HG02970 (cell line): ENCODE results near the gene APOA4.

ENCODE experiments used
- ATAC-seq: cut with Tn5 transposase; IDR thresholded peaks from one replicate; pipeline ENCODE4 v1.9.1; 2021; ENCODE audit warnings: mild to moderate bottlenecking, moderate library complexity, moderate number of reproducible peaks; ENCODE audit not compliant: unreplicated experiment, low FRiP score

Gene APOA4

GRCh38 chr11:116786326-116786725 lies 36.8 kb downstream of the APOA4 start:
- no peak for ATAC-seq

- ATAC-seq, result no peak
Observed at GRCh38 chr11:116782728-116783127, 40.4 kb downstream of the APOA4 start.

- no peak for ATAC-seq
Observed at GRCh38 chr11:116778556-116778955, 44.5 kb downstream of the APOA4 start.

- ATAC-seq, result no peak
Observed at GRCh38 chr11:116777056-116777455, 46.0 kb downstream of the APOA4 start.

GRCh38 chr11:116776522-116776984 lies 46.6 kb downstream of the APOA4 start:
- ATAC-seq, result no peak

- ATAC-seq, result no peak
Observed at GRCh38 chr11:116775975-116776374, 47.1 kb downstream of the APOA4 start.

GRCh38 chr11:116774661-116775060 lies 48.4 kb downstream of the APOA4 start:
- ATAC-seq, result no peak

GRCh38 chr11:116773203-116774097 lies 49.7 kb downstream of the APOA4 start:
- peak; percentile 11 for ATAC-seq

- peak; percentile 91 for ATAC-seq
Observed at GRCh38 chr11:116772443-116773202, 50.5 kb downstream of the APOA4 start, which contains the start of gene BUD13. Gene BUD13 (minus strand): TSS chr11:116772987. CDS start chr11:116772964, 23 bp downstream.

GRCh38 chr11:116771935-116772334 lies 51.2 kb downstream of the APOA4 start:
- no peak for ATAC-seq
